Fibroblast of the aortic adventitia (primary cell): ENCODE measurements around the gene LIPC. TPM values are rescaled to one million over a fixed set of nuclear protein-coding genes. Genes with fewer than 3 reads are reported as not detected.

Source experiments
- DNase-seq: peaks from one replicate; pipeline ENCODE4 v3.0.0-alpha.2; 2010; ENCODE audit warnings: low read depth
- H3K4me3 ChIP-seq: 2 replicates; pipeline ENCODE4 v1.5.1; 2011; ENCODE audit warnings: low read depth, mild to moderate bottlenecking, control low read depth, low read length, moderate library complexity
- total RNA-seq: library from RNA; depleted of rRNA; stranded (reverse); fragments of >200 nt; gene quantifications from 2 replicates; pipeline ENCODE4 v1.2.3, GENCODE V29; 2012; ENCODE audit warnings: low replicate concordance
- TF ChIP-seq, protein P1 (sequence below): IDR thresholded peaks from 2 replicates; pipeline ENCODE4 v1.5.1; 2011; ENCODE audit warnings: mild to moderate bottlenecking, low read length, control low read depth, inconsistent platforms; ENCODE audit not compliant: insufficient read depth

LIPC gene
- total RNA-seq, 1 donor = 0.90 TPM

DNA sequence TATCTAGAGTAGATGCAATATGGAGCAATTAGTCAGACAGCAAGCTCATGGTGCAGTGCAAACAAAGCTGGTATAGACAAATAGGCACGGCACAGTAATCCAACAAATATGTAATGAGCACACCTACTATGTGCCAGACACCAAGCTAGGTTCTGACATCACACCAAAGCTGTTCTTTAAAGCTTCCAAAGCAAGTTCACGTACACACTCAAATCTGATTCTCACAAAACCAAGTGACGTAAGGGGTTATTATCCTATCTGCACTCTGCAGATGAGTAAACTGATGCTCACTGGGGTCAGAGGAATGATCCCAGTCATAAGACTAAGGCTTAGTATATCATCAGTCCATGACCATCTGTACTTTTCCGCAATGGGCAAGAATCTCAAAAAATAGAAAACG is 27.8 kb upstream of the LIPC start:
- no peak for DNase-seq
- H3K4me3 ChIP-seq = no peak overlapping the region
- TF ChIP-seq, protein P1, sequence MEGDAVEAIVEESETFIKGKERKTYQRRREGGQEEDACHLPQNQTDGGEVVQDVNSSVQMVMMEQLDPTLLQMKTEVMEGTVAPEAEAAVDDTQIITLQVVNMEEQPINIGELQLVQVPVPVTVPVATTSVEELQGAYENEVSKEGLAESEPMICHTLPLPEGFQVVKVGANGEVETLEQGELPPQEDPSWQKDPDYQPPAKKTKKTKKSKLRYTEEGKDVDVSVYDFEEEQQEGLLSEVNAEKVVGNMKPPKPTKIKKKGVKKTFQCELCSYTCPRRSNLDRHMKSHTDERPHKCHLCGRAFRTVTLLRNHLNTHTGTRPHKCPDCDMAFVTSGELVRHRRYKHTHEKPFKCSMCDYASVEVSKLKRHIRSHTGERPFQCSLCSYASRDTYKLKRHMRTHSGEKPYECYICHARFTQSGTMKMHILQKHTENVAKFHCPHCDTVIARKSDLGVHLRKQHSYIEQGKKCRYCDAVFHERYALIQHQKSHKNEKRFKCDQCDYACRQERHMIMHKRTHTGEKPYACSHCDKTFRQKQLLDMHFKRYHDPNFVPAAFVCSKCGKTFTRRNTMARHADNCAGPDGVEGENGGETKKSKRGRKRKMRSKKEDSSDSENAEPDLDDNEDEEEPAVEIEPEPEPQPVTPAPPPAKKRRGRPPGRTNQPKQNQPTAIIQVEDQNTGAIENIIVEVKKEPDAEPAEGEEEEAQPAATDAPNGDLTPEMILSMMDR = no peak

- H3K4me3 ChIP-seq = no peak overlapping the region
- TF ChIP-seq, protein P1 = no peak
- DNase-seq = no peak
These were observed 27.1 kb upstream of the LIPC start for GRCh38 chr15:58404722-58405121.

- DNase-seq = no peak
- TF ChIP-seq, protein P1 = no peak
- H3K4me3 ChIP-seq = no peak overlapping the region
These were observed 25.9 kb upstream of the LIPC start for GRCh38 chr15:58405865-58406264.

- DNase-seq = no peak
These were observed 25.0 kb upstream of the LIPC start for GRCh38 chr15:58406811-58407210.

GRCh38 chr15:58407236-58407775 is 24.5 kb upstream of the LIPC start:
- DNase-seq = no peak
- no peak overlapping the region for H3K4me3 ChIP-seq
- TF ChIP-seq, protein P1 = no peak

More at GRCh38 chr15:58406811-58407210, 25.0 kb upstream of the LIPC start:
- H3K4me3 ChIP-seq = no peak overlapping the region
- TF ChIP-seq, protein P1 = no peak

- no peak for DNase-seq
- TF ChIP-seq, protein P1 = no peak
- H3K4me3 ChIP-seq = no peak overlapping the region
These were observed 24.0 kb upstream of the LIPC start for GRCh38 chr15:58407778-58408177.

DNA sequence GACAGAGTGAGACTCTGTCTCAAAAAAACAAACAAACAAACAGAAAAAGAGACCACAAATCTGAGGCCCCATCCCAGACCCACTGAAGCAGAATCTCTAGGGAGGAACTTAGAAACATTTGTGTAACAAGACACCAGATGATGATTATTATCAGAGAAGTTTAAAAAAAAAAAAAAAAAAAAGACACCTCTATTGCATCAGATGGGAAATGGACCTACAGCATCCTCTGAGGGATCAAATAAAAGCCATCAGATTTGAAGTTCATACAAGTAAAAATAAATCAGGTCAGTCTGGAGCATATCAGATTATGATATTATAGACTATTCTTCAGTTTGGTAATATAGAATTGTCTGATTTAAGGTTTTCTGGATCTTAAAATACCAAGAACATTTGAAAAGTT is 21.9 kb upstream of the LIPC start:
- TF ChIP-seq, protein P1 = no peak
- no peak for DNase-seq
- no peak overlapping the region for H3K4me3 ChIP-seq
